Measurements from ENCODE around the gene MB.

The MB gene

GRCh38 chr22:35593071-35593890 is 23.8 kb downstream of the MB start:
- no peak for DNase-seq

GRCh38 chr22:35592418-35592967 is 24.6 kb downstream of the MB start:
- DNase-seq: no peak

GRCh38 chr22:35591714-35592417 is 25.3 kb downstream of the MB start:
- DNase-seq: no peak

- no peak for DNase-seq
These were observed 26.4 kb downstream of the MB start for GRCh38 chr22:35590634-35591295.

- DNase-seq: no peak
These were observed 27.4 kb downstream of the MB start for GRCh38 chr22:35589756-35590093.

- no peak for DNase-seq
These were observed 27.9 kb downstream of the MB start for GRCh38 chr22:35589071-35589755.

GRCh38 chr22:35587896-35588295 is 29.2 kb downstream of the MB start:
- DNase-seq: no peak

GRCh38 chr22:35587447-35587870 is 29.7 kb downstream of the MB start:
- no peak for DNase-seq

- no peak for DNase-seq
These were observed 30.4 kb downstream of the MB start for GRCh38 chr22:35586771-35587170.

- peak; percentile 65 for DNase-seq
These were observed 34.1 kb downstream of the MB start for GRCh38 chr22:35582861-35583670.

- DNase-seq: no peak
These were observed 34.8 kb downstream of the MB start for GRCh38 chr22:35582218-35582860.

- no peak for DNase-seq
These were observed 36.1 kb downstream of the MB start for GRCh38 chr22:35581023-35581413.

- no peak for DNase-seq
These were observed 36.6 kb downstream of the MB start for GRCh38 chr22:35580351-35581022.

GRCh38 chr22:35578836-35579575 is 38.1 kb downstream of the MB start:
- no peak for DNase-seq

- no peak for DNase-seq
These were observed 39.1 kb downstream of the MB start for GRCh38 chr22:35577799-35578659.

- no peak for DNase-seq
These were observed 40.5 kb downstream of the MB start for GRCh38 chr22:35576671-35577070.

- peak; percentile 30 for DNase-seq
These were observed 41.9 kb downstream of the MB start for GRCh38 chr22:35575116-35575748.

GRCh38 chr22:35572556-35572955 is 44.6 kb downstream of the MB start:
- DNase-seq: no peak
